ENCODE measurements around the gene LRP1B. TPM values are rescaled to one million over a fixed set of nuclear protein-coding genes. Genes with fewer than 3 reads are reported as not detected.

LRP1B gene
- total RNA-seq, 4 donors from 2014 or later, result 1.2 to 3.3 (median 2.6) TPM

- no peak overlapping the region for H3K4me3 ChIP-seq
- no peaks in the 10 kb centered on the region for H3K36me3 ChIP-seq
- no peaks in the 10 kb centered on the region for H3K9me3 ChIP-seq
- no peak for DNase-seq (ENCODE audit: low spot score in 2 of 2)
- WGBS, 2 donors, result 36 to 62% methylated on average over 2 of the region's 2 CpGs
- H3K27me3 ChIP-seq, result no peaks in the 10 kb centered on the region
- peaks cover 0 to 6% (median 0%) of the 10 kb centered on the region in 4 donors for H3K4me1 ChIP-seq
- TF ChIP-seq CTCF (IDR thresholded peaks at IDR 0.05), result no peak
- TF ChIP-seq EP300 (IDR thresholded peaks at IDR 0.05), result no peak
- TF ChIP-seq POLR2A (IDR thresholded peaks at IDR 0.05), result no peak
- no peak overlapping the region for H3K27ac ChIP-seq
These were observed 13.7 kb upstream of the LRP1B start for GRCh38 chr2:142144547-142144946.

GRCh38 chr2:142142595-142142994 is 11.8 kb upstream of the LRP1B start:
- Histone ChIP-seq H3K27ac (no peak overlapping the region), H3K36me3 (no peaks in the 10 kb centered on the region), H3K4me3 (no peak overlapping the region), H3K27me3 (no peaks in the 10 kb centered on the region), H3K4me1 (peaks cover 0 to 2% (median 0%) of the 10 kb centered on the region in 4 donors), H3K9me3 (no peaks in the 10 kb centered on the region)
- DNase-seq (ENCODE audit: low spot score in 2 of 2), result no peak
- TF ChIP-seq EP300 (IDR thresholded peaks at IDR 0.05) (no peak), CTCF (IDR thresholded peaks at IDR 0.05) (no peak), POLR2A (IDR thresholded peaks at IDR 0.05) (no peak)
- WGBS, 2 donors, result 93 to 94% methylated on average over 3 of the region's 3 CpGs

GRCh38 chr2:142140434-142140845 is 9.6 kb upstream of the LRP1B start:
- no peaks in the 10 kb centered on the region for H3K4me1 ChIP-seq
- TF ChIP-seq CTCF (IDR thresholded peaks at IDR 0.05) (peak; percentile 28 to 65 (median 41)), POLR2A (IDR thresholded peaks at IDR 0.05) (no peak), EP300 (IDR thresholded peaks at IDR 0.05) (no peak)
- H3K4me3 ChIP-seq, result no peak overlapping the region
- DNase-seq (ENCODE audit: low spot score in 2 of 2), result no peak
- no peaks in the 10 kb centered on the region for H3K27me3 ChIP-seq
- no peak overlapping the region for H3K27ac ChIP-seq
- no peaks in the 10 kb centered on the region for H3K36me3 ChIP-seq
- WGBS, 2 donors, result 6% methylated on average over 2 of the region's 2 CpGs
- H3K9me3 ChIP-seq, result no peaks in the 10 kb centered on the region

GRCh38 chr2:142139384-142139783 is 8.6 kb upstream of the LRP1B start:
- TF ChIP-seq POLR2A (IDR thresholded peaks at IDR 0.05) (no peak), EP300 (IDR thresholded peaks at IDR 0.05) (no peak), CTCF (IDR thresholded peaks at IDR 0.05) (no peak)
- Histone ChIP-seq H3K36me3 (no peaks in the 10 kb centered on the region), H3K27me3 (no peaks in the 10 kb centered on the region), H3K27ac (no peak overlapping the region), H3K9me3 (no peaks in the 10 kb centered on the region), H3K4me3 (no peak overlapping the region), H3K4me1 (no peaks in the 10 kb centered on the region)
- WGBS, 2 donors, result 66 to 83% methylated on average over 4 of the region's 4 CpGs
- DNase-seq (ENCODE audit: low spot score in 2 of 2), result no peak

GRCh38 chr2:142136571-142136970 is 5.8 kb upstream of the LRP1B start:
- TF ChIP-seq EP300 (IDR thresholded peaks at IDR 0.05), result no peak
- TF ChIP-seq CTCF (IDR thresholded peaks at IDR 0.05), result no peak
- TF ChIP-seq POLR2A (IDR thresholded peaks at IDR 0.05), result no peak
- Histone ChIP-seq H3K27ac (no peak overlapping the region), H3K27me3 (no peaks in the 10 kb centered on the region), H3K36me3 (no peaks in the 10 kb centered on the region), H3K4me3 (no peak overlapping the region), H3K9me3 (no peaks in the 10 kb centered on the region), H3K4me1 (peaks cover 0 to 6% (median 0%) of the 10 kb centered on the region in 4 donors)
- no peak for DNase-seq (ENCODE audit: low spot score in 2 of 2)

All from tibial nerve (tissue), 4 donors.